OCI-LY1 (cell line): ENCODE data around the gene BTBD1.
"Not testable (repeated sequence)": the region's sequence is repeated elsewhere in the genome, so short reads cannot be mapped to it uniquely, and the experiment has no call there.

Experiments
- H2AFZ ChIP-seq: fragments of 200-600 bp; sonication (generic), shearing (Covaris generic); 2 replicates; pipeline ENCODE4 v1.6.0; 2014; ENCODE audit warnings: antibody characterized with exemption, mild to moderate bottlenecking, low read length
- H3F3A ChIP-seq: fragments of 200-600 bp; sonication (generic), shearing (Covaris generic); 2 replicates; pipeline ENCODE4 v1.6.0; 2014; ENCODE audit warnings: mild to moderate bottlenecking, antibody characterized with exemption, low read length, moderate library complexity; ENCODE audit not compliant: insufficient read depth
- H3K27ac ChIP-seq: fragments of 200-600 bp; sonication (generic); 2 replicates; pipeline ENCODE4 v1.5.1; 2014; ENCODE audit warnings: low read length, mixed run types, mild to moderate bottlenecking, low read depth; ENCODE audit not compliant: poor library complexity, severe bottlenecking
- H3K27me3 ChIP-seq: fragments of 200-600 bp; sonication (generic); 2 replicates; pipeline ENCODE4 v1.6.0; 2014; ENCODE audit warnings: antibody characterized with exemption, mild to moderate bottlenecking, low read length, moderate library complexity; ENCODE audit not compliant: insufficient read depth
- H3K36me3 ChIP-seq: fragments of 200-600 bp; sonication (generic); 2 replicates; pipeline ENCODE4 v1.6.1; 2014; ENCODE audit warnings: mild to moderate bottlenecking, antibody characterized with exemption, low read length, moderate library complexity, mixed read lengths; ENCODE audit not compliant: insufficient read depth
- H3K4me1 ChIP-seq: fragments of 200-600 bp; sonication (generic); 2 replicates; pipeline ENCODE4 v1.5.1; 2014; ENCODE audit warnings: mild to moderate bottlenecking, low read length, moderate library complexity; ENCODE audit not compliant: insufficient read depth, severe bottlenecking
- H3K4me2 ChIP-seq: fragments of 200-600 bp; sonication (generic), shearing (Covaris generic); 2 replicates; pipeline ENCODE4 v1.6.1; 2014; ENCODE audit warnings: low read length
- H3K4me3 ChIP-seq: fragments of 200-600 bp; sonication (generic); 2 replicates; pipeline ENCODE4 v1.5.1; 2014; ENCODE audit warnings: low read length, low read depth, mild to moderate bottlenecking, mixed read lengths; ENCODE audit not compliant: poor library complexity, severe bottlenecking
- H3K79me2 ChIP-seq: fragments of 200-600 bp; shearing (Covaris generic); 2 replicates; pipeline ENCODE4 v1.6.1; 2016; ENCODE audit warnings: mixed run types, low read length, mixed read lengths; ENCODE audit not compliant: insufficient read depth
- H3K9ac ChIP-seq: fragments of 200-600 bp; sonication (generic), shearing (Covaris generic); 2 replicates; pipeline ENCODE4 v1.6.1; 2014; ENCODE audit warnings: mild to moderate bottlenecking, low read length, mixed read lengths
- H3K9me2 ChIP-seq: fragments of 200-600 bp; sonication (generic), shearing (Covaris generic); 2 replicates; pipeline ENCODE4 v1.6.1; 2014; ENCODE audit warnings: low read depth, mild to moderate bottlenecking, low read length, mixed read lengths
- H3K9me3 ChIP-seq: fragments of 200-600 bp; shearing (Covaris generic); 2 replicates; pipeline ENCODE4 v1.6.1; 2014; ENCODE audit warnings: low read length, mixed read lengths
- H4K20me1 ChIP-seq: fragments of 200-600 bp; sonication (generic), shearing (Covaris generic); 2 replicates; pipeline ENCODE4 v1.6.0; 2016; ENCODE audit warnings: mild to moderate bottlenecking, low read length; ENCODE audit not compliant: insufficient read depth
- EZH2 ChIP-seq: fragments of 200-600 bp; sonication (generic), shearing (Covaris generic); IDR thresholded peaks from 2 replicates; pipeline ENCODE4 v1.8.0; 2017; ENCODE audit warnings: borderline replicate concordance, mixed run types, mild to moderate bottlenecking, antibody characterized with exemption, low read length, moderate library complexity, mixed read lengths
- TF ChIP-seq, protein P1 (sequence below): fragments of 200-600 bp; sonication (generic), shearing (Covaris generic); IDR thresholded peaks from 2 replicates; pipeline ENCODE4 v1.5.1; 2017; ENCODE audit warnings: mild to moderate bottlenecking, antibody characterized with exemption, low read length, moderate library complexity, mixed read lengths

The BTBD1 gene

DNA sequence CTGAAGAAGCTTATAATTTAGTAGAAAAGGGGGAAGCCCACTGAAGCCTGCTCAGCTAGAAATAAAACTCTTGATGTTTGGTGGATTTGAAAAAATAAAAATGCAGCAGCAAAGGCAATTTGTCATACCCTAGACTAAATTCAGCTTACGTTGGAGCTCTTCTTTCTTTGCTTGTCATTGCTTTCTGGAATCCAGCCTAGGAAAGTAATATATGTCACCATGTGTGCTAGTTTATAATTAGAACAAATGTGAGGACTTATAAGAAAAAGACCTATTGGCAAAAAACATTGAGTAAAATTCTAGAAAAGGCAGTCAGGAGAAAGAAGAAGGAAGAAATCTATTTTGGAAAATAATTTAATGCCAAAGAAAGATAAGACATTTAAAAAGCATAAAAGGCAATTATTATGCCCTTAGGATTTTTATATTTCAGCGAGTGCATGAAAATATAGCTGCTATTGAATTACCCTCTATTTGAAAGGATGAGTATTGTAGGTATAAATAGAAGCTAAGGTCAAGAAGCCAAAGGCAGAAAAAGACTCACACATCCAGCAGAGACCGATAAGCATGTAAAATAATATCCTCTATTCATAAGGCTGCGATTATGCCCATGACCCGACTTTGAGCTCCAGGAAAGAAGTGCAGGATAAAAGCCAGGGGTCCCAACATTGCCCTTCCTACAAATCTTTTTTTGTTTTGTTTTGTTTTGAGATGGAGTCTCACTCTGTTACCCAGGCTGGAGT, 10.6 kb upstream of the BTBD1 start:
- Histone ChIP-seq H3K4me3 (no peak overlapping the region), H3K9me3 (peaks cover 6% of the 10 kb centered on the region; the same call in 1 of the 2 replicates), H3K79me2 (no peaks in the 10 kb centered on the region), H3K9ac (no peak overlapping the region), H3K9me2 (no peaks in the 10 kb centered on the region), H3K27me3 (peaks cover 3% of the 10 kb centered on the region; the same call in 1 of the 2 replicates), H3K4me1 (no peaks in the 10 kb centered on the region), H4K20me1 (no peaks in the 10 kb centered on the region), H3F3A (no peaks in the 10 kb centered on the region), H2AFZ (no peak overlapping the region), H3K4me2 (no peak overlapping the region), H3K27ac (no peak overlapping the region), H3K36me3 (no peaks in the 10 kb centered on the region)
- TF ChIP-seq, protein P1, sequence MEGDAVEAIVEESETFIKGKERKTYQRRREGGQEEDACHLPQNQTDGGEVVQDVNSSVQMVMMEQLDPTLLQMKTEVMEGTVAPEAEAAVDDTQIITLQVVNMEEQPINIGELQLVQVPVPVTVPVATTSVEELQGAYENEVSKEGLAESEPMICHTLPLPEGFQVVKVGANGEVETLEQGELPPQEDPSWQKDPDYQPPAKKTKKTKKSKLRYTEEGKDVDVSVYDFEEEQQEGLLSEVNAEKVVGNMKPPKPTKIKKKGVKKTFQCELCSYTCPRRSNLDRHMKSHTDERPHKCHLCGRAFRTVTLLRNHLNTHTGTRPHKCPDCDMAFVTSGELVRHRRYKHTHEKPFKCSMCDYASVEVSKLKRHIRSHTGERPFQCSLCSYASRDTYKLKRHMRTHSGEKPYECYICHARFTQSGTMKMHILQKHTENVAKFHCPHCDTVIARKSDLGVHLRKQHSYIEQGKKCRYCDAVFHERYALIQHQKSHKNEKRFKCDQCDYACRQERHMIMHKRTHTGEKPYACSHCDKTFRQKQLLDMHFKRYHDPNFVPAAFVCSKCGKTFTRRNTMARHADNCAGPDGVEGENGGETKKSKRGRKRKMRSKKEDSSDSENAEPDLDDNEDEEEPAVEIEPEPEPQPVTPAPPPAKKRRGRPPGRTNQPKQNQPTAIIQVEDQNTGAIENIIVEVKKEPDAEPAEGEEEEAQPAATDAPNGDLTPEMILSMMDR: no peak
- no peak for TF ChIP-seq EZH2

DNA sequence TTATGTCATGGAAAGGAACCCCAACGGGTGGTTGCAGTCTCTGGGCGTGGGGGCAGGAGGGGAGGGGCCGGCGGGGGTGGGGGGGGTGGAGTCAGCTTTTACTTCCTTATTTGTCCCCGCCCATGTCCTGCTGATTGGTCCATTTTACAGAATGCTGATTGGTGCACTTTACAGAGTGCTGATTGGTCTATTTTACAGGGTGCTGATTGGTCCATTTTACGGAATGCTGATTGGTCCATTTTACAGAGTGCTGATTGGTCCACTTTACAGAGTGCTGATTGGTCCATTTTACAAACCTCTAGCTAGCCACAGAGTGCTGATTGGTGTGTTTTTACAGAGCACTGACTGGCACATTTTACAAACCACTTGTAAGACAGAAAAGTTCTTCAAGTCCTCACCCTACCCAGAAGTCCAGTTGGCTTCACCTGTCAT, 2.2 kb upstream of the BTBD1 start:
- H3K27me3 ChIP-seq, H2AFZ ChIP-seq: not testable (repeated sequence)

DNA sequence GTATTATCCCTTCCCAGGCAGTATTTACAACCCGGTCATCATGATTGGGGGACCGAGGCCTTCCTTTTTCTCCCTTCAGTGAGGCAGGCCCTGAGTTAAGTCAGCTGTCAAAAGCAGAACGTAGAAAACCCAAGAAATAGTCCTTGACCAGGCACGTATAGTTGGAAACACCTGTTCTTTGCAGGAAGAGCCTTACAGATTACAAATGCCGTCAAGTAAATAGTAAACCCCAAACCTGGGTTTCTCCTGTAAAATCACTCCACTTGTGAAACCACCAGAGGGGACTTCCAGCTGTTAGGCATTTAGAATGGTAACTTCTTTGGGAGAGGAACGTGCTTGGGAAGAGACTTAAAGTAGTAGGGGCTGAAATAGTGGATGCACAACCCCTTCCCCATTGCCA, 1.0 kb upstream of the BTBD1 start:
- H3K4me2 ChIP-seq: peak overlapping the region; percentile 86
- TF ChIP-seq, protein P1: no peak
- TF ChIP-seq EZH2: no peak
- peak overlapping the region; percentile 72 for H3K27ac ChIP-seq
- H3K27me3 ChIP-seq: no peaks in the 10 kb centered on the region
- H3K4me3 ChIP-seq: peak overlapping the region; percentile 89
- peaks cover 37% of the 10 kb centered on the region for H3K79me2 ChIP-seq
- peaks cover 6% of the 10 kb centered on the region; the same call in 1 of the 2 replicates for H3K9me3 ChIP-seq
- peak overlapping the region; percentile 97 for H2AFZ ChIP-seq
- peaks cover 37% of the 10 kb centered on the region for H3K4me1 ChIP-seq
- H3K9me2 ChIP-seq: no peaks in the 10 kb centered on the region
- H3K9ac ChIP-seq: peak overlapping the region; percentile 92
- H3K36me3 ChIP-seq: peaks cover 18% of the 10 kb centered on the region; the same call in 1 of the 2 replicates
- no peaks in the 10 kb centered on the region for H4K20me1 ChIP-seq
- peaks cover 6% of the 10 kb centered on the region; the same call in 1 of the 2 replicates for H3F3A ChIP-seq

More for the DNA sequence above, 2.2 kb upstream of the BTBD1 start:
- H3K4me2 ChIP-seq, H3K9me3 ChIP-seq, H3K9ac ChIP-seq, H3K4me3 ChIP-seq, H3K9me2 ChIP-seq, H3F3A ChIP-seq, H4K20me1 ChIP-seq: not testable (repeated sequence)
- H3K4me1 ChIP-seq: peaks cover 25% of the 10 kb centered on the region
- H3K36me3 ChIP-seq: peaks cover 12% of the 10 kb centered on the region; the same call in 1 of the 2 replicates
- peaks cover 25% of the 10 kb centered on the region for H3K79me2 ChIP-seq
- peak overlapping the region; percentile 37 for H3K27ac ChIP-seq
